Suprapubic skin (tissue), 4 donors: ENCODE measurements around the gene CTNNA3.

ENCODE experiments used
- CTCF ChIP-seq, 2 donors: fragments of 200-600 bp in 1 of 2; fragments of 450-650 bp in 1 of 2; sonication (generic) in 1 of 2; IDR thresholded peaks; one replicate each; pipeline ENCODE4 v1.5.1; 2016 to 2019; ENCODE audit warnings: antibody characterized with exemption in 2 of 2, mild to moderate bottlenecking in 1 of 2, moderate library complexity in 1 of 2
- POLR2A ChIP-seq, 2 donors: fragments of 450-650 bp; IDR thresholded peaks; one replicate each; pipeline ENCODE4 v1.6.1; 2017; ENCODE audit warnings: antibody characterized with exemption in 2 of 2, mild to moderate bottlenecking in 2 of 2, moderate library complexity in 2 of 2
- POLR2AphosphoS5 ChIP-seq, 3 donors: sonication (generic); formaldehyde crosslinking; IDR thresholded peaks; one replicate each; pipeline ENCODE4 v1.6.1; 2017; ENCODE audit warnings: antibody characterized with exemption in 3 of 3

GRCh38 chr10:66684581-66684980 lies 1011.4 kb downstream of the CTNNA3 start:
- TF ChIP-seq CTCF (IDR thresholded peaks at IDR 0.05) (no peak), POLR2A (IDR thresholded peaks at IDR 0.05) (no peak), POLR2AphosphoS5 (IDR thresholded peaks at IDR 0.05) (no peak)
